PC-9 (cell line): ENCODE data around the gene LDLRAD3. TPM values are rescaled to one million over a fixed set of nuclear protein-coding genes. Genes with fewer than 3 reads are reported as not detected.

Source experiments
- BruUV-seq: library from RNA; stranded (reverse); fragments of 400-500 nt; replicated peaks from 2 replicates; lab custom pipeline; 2021; lab: Mats Ljungman, UMichigan
- CTCF ChIA-PET: fragments of 300-600 bp; sonication (Branson Sonifier 250); formaldehyde crosslinking; loops from one replicate; lab custom pipeline; 2022; ENCODE audit warnings: antibody characterized with exemption; lab: Charles Lee
- POLR2A ChIA-PET: fragments of 300-600 bp; sonication (Branson Sonifier 250); formaldehyde crosslinking; loops from one replicate; lab custom pipeline; 2022; ENCODE audit warnings: antibody characterized with exemption; ENCODE audit not compliant: unreplicated experiment; lab: Charles Lee
- DNase-seq, 2 experiments: peaks; one replicate each; pipeline versions ENCODE4 v3.0.0 to v3.0.0-alpha.2; 2015 to 2022; ENCODE audit warnings: mixed read lengths in 1 of 2
- H2AFZ ChIP-seq: fragments of 200-600 bp; sonication (generic); 2 replicates; pipeline ENCODE4 v1.8.1; 2017; ENCODE audit warnings: antibody characterized with exemption
- H3F3A ChIP-seq: fragments of 200-600 bp; sonication (generic); 2 replicates; pipeline ENCODE4 v1.8.1; 2017; ENCODE audit warnings: antibody characterized with exemption, mild to moderate bottlenecking, low read depth; ENCODE audit not compliant: insufficient read depth
- H3K27ac ChIP-seq: fragments of 200-600 bp; sonication (generic); 2 replicates; pipeline ENCODE4 v1.6.1; 2016; ENCODE audit warnings: mixed run types
- H3K27me3 ChIP-seq: fragments of 200-600 bp; sonication (generic); 2 replicates; pipeline ENCODE4 v1.6.1; 2016; ENCODE audit warnings: low read depth, mixed run types; ENCODE audit not compliant: insufficient read depth
- H3K36me3 ChIP-seq: fragments of 200-600 bp; sonication (generic); 2 replicates; pipeline ENCODE4 v1.6.1; 2016; ENCODE audit warnings: low read depth, mixed run types
- H3K4me1 ChIP-seq: fragments of 200-600 bp; sonication (generic); replicated peaks from 2 replicates; pipeline ENCODE4 v1.6.1; 2016; ENCODE audit warnings: mixed run types; ENCODE audit not compliant: insufficient read depth
- H3K4me2 ChIP-seq: fragments of 200-600 bp; sonication (generic); 2 replicates; pipeline ENCODE4 v1.6.1; 2017; ENCODE audit warnings: mixed run types
- H3K4me3 ChIP-seq: fragments of 200-600 bp; sonication (generic); 2 replicates; pipeline ENCODE4 v1.6.1; 2016; ENCODE audit warnings: mixed run types
- H3K79me2 ChIP-seq: fragments of 200-600 bp; sonication (generic); 2 replicates; pipeline ENCODE4 v1.6.1; 2017; ENCODE audit warnings: low read depth, mixed run types
- H3K9me2 ChIP-seq: fragments of 200-600 bp; sonication (generic); 2 replicates; pipeline ENCODE4 v1.8.1; 2017; ENCODE audit warnings: mild to moderate bottlenecking; ENCODE audit not compliant: insufficient read depth
- H3K9me3 ChIP-seq: fragments of 200-600 bp; sonication (generic); 2 replicates; pipeline ENCODE4 v1.8.1; 2016; ENCODE audit warnings: low read depth; ENCODE audit not compliant: insufficient read depth
- H4K20me1 ChIP-seq: fragments of 200-600 bp; sonication (generic); 2 replicates; pipeline ENCODE4 v1.8.1; 2017; ENCODE audit not compliant: insufficient read depth
- EZH2 ChIP-seq: fragments of 200-600 bp; sonication (generic); IDR thresholded peaks from 2 replicates; pipeline ENCODE4 v1.8.0; 2017; ENCODE audit warnings: antibody characterized with exemption, low read depth
- intact Hi-C: fragments of 100-400 bp; cut with micrococcal nuclease; formaldehyde crosslinking; loops from one replicate; pipeline ENCODE4 v1.10.0; 2022; ENCODE audit not compliant: unreplicated experiment
- total RNA-seq: library from RNA; stranded (reverse); gene quantifications from 2 replicates; pipeline ENCODE4 v1.2.3, GENCODE V29; 2021
- TF ChIP-seq, protein P1 (sequence below): fragments of 200-600 bp; sonication (generic); conservative IDR thresholded peaks from 2 replicates; pipeline ENCODE4 v1.6.1; 2017; ENCODE audit warnings: mixed run types, antibody characterized with exemption, mild to moderate bottlenecking, moderate library complexity

The LDLRAD3 gene
- total RNA-seq, 1 experiment from 2014 or later: 15.9 TPM

DNA sequence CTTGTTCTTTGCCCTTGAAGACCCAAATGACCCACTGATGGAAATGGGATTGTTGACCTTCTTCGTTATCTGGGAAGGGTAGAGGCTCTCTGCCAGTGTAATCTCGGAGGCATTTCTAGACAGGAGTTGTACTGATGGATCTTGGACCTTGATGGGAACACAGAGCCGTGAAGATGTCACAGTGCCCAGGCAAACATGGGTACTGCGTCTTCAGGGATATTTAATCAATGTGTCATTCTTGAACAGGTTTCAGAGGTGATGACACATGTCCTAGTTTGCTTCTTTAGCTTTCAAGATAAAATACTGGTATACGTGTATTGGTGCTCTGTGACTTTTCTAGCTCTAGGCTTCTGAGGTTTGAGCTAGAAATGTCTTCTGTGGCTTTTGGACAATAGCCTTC lies 6.2 kb downstream of the LDLRAD3 start:
- Histone ChIP-seq H3K79me2 (peaks cover 97% of the 10 kb centered on the region), H3K4me2 (no peak overlapping the region), H3F3A (no peaks in the 10 kb centered on the region), H3K9me3 (no peaks in the 10 kb centered on the region), H3K9me2 (no peaks in the 10 kb centered on the region), H3K27me3 (no peaks in the 10 kb centered on the region), H2AFZ (no peak overlapping the region), H4K20me1 (peaks cover 10% of the 10 kb centered on the region; the same call in 1 of the 2 replicates), H3K4me1 (peaks cover 24% of the 10 kb centered on the region), H3K36me3 (no peaks in the 10 kb centered on the region), H3K27ac (no peak overlapping the region), H3K4me3 (no peak overlapping the region)
- no TSS peak for BruUV-seq
- DNase-seq: no peak
- CTCF ChIA-PET: no interaction called here
- intact Hi-C loops: no loop called here
- POLR2A ChIA-PET: no interaction called here
- TF ChIP-seq EZH2: no peak
- TF ChIP-seq, protein P1, sequence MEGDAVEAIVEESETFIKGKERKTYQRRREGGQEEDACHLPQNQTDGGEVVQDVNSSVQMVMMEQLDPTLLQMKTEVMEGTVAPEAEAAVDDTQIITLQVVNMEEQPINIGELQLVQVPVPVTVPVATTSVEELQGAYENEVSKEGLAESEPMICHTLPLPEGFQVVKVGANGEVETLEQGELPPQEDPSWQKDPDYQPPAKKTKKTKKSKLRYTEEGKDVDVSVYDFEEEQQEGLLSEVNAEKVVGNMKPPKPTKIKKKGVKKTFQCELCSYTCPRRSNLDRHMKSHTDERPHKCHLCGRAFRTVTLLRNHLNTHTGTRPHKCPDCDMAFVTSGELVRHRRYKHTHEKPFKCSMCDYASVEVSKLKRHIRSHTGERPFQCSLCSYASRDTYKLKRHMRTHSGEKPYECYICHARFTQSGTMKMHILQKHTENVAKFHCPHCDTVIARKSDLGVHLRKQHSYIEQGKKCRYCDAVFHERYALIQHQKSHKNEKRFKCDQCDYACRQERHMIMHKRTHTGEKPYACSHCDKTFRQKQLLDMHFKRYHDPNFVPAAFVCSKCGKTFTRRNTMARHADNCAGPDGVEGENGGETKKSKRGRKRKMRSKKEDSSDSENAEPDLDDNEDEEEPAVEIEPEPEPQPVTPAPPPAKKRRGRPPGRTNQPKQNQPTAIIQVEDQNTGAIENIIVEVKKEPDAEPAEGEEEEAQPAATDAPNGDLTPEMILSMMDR: no peak

DNA sequence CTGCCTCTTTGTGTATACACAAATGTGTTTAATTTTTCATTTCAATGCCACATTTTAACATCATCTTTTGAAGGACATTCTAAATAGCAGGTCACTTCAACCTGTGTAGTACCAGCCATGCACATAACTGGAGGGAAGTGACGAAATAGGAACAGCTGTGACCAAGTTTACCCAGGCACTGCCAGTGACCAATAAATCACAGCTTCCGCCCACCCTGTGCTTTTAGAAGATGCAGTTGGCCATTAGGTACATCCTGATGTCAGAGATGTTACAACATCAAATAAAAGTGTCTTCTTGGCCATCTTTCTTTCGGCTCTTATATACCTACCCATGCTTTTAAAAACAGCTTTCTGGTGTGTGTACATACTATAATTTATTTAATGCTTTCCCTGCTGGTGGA lies 7.8 kb downstream of the LDLRAD3 start:
- POLR2A ChIA-PET: no interaction called here
- DNase-seq: no peak
- peaks cover 92% of the 10 kb centered on the region for H3K79me2 ChIP-seq
- no TSS peak for BruUV-seq
- peaks cover 9% of the 10 kb centered on the region for H3K4me1 ChIP-seq
- H2AFZ ChIP-seq: no peak overlapping the region
- CTCF ChIA-PET: no interaction called here
- H4K20me1 ChIP-seq: peaks cover 6% of the 10 kb centered on the region
- intact Hi-C loops: no loop called here
- H3K4me2 ChIP-seq: no peak overlapping the region
- no peak overlapping the region for H3K4me3 ChIP-seq
- TF ChIP-seq EZH2: no peak
- TF ChIP-seq, protein P1: no peak
- H3F3A ChIP-seq: no peaks in the 10 kb centered on the region
- H3K36me3 ChIP-seq: no peaks in the 10 kb centered on the region
- no peaks in the 10 kb centered on the region for H3K27me3 ChIP-seq
- no peaks in the 10 kb centered on the region for H3K9me2 ChIP-seq
- no peak overlapping the region for H3K27ac ChIP-seq
- H3K9me3 ChIP-seq: no peaks in the 10 kb centered on the region

DNA sequence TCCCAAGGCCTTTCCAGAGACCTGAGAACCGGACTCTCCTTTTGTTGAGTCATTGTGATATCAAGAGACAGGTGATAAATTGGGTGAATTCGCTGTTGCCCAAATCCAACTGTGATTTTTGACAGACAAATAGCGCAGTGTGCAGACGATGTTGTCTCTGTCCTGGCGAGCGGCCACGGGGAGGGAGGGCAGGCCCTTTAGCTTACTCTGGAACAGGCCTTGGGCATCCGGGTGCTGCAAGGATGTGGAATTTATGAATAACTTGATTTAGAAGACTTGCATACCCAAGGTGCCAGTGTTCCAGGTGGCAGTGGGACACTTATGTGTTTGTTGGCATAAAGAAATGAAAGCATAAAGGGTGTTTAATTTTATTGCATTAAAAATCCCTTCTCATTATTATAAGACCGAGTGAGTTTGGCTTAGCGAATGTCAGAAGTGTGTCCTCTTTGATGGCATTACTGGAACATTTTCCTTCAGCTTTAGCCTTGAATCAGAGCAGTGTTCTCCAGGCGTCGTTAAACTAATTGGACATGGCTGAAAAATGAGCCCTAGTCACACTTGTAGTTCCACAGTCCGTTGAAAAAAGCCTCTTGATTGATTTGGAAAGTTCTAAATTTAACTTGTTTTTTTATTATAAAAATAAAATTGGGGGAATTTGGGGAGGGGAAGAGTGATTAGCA lies 9.4 kb downstream of the LDLRAD3 start:
- peaks cover 6% of the 10 kb centered on the region; the same call in 1 of the 2 replicates for H3K4me1 ChIP-seq
- no peaks in the 10 kb centered on the region for H3K36me3 ChIP-seq

More for the DNA sequence above, 9.4 kb downstream of the LDLRAD3 start:
- H3K9me2 ChIP-seq: no peaks in the 10 kb centered on the region
- ChIA-PET POLR2A (no interaction called here), CTCF (no interaction called here)
- no peak for DNase-seq
- no peaks in the 10 kb centered on the region for H3F3A ChIP-seq
- H3K27me3 ChIP-seq: no peaks in the 10 kb centered on the region
- H3K4me2 ChIP-seq: no peak overlapping the region
- no peaks in the 10 kb centered on the region for H3K9me3 ChIP-seq
- H3K27ac ChIP-seq: no peak overlapping the region
- H3K79me2 ChIP-seq: peaks cover 86% of the 10 kb centered on the region
- H2AFZ ChIP-seq: no peak overlapping the region
- H4K20me1 ChIP-seq: peaks cover 6% of the 10 kb centered on the region
- intact Hi-C loops: no loop called here
- BruUV-seq: no TSS peak
- no peak overlapping the region for H3K4me3 ChIP-seq
- no peak for TF ChIP-seq EZH2
- TF ChIP-seq, protein P1: no peak
